Gastrocnemius medialis (tissue), 4 donors: ENCODE measurements around the gene IL27RA.

ENCODE experiments used
- CTCF ChIP-seq, 5 experiments: fragments of 450-650 bp in 3 of 5; fragments of 200-600 bp in 2 of 5; sonication (generic) in 2 of 5; IDR thresholded peaks in 4 of 5; conservative IDR thresholded peaks in 1 of 5; 1 replicate in 4 of 5; 2 replicates in 1 of 5; pipeline ENCODE4 v1.5.1; 2016 to 2019; ENCODE audit warnings: antibody characterized with exemption in 5 of 5, mild to moderate bottlenecking in 3 of 5, moderate library complexity in 3 of 5
- POLR2A ChIP-seq, 2 donors: fragments of 450-650 bp; IDR thresholded peaks; one replicate each; pipeline ENCODE4 v1.6.1; 2017; ENCODE audit warnings: antibody characterized with exemption in 2 of 2, mild to moderate bottlenecking in 2 of 2, moderate library complexity in 2 of 2

- TF ChIP-seq CTCF (IDR thresholded peaks at IDR 0.05 in 4 of 5, conservative IDR thresholded peaks at IDR 0.05 in 1 of 5) = no peak
- peak; percentile 72 to 76 for TF ChIP-seq POLR2A (IDR thresholded peaks at IDR 0.05)
These were observed 49.6 kb downstream of the IL27RA start for GRCh38 chr19:14080887-14081796.
